ENCODE measurements around the gene EFHC1.

EFHC1 gene

DNA sequence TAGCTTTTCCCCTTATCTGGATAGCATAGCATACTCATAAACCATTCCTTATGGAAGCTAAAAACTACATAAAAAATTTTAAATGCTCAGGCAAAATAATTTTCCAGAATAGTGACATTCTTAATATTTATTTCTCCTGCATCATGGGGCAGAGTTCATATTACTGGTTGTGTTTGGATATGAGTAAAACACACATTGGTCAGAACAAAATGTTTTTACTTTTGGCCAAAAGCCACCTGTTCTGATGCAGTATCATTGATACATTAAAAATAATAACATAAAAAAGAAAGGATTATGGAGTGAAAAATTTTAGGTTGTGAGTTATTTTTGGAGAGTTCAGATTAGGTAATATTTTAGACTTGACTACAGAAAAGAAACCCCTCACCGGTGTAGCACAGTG lies 123.1 kb downstream of the EFHC1 start:
- no peak for DNase-seq

GRCh38 chr6:52543729-52544601 lies 123.8 kb downstream of the EFHC1 start:
- no peak for DNase-seq

DNA sequence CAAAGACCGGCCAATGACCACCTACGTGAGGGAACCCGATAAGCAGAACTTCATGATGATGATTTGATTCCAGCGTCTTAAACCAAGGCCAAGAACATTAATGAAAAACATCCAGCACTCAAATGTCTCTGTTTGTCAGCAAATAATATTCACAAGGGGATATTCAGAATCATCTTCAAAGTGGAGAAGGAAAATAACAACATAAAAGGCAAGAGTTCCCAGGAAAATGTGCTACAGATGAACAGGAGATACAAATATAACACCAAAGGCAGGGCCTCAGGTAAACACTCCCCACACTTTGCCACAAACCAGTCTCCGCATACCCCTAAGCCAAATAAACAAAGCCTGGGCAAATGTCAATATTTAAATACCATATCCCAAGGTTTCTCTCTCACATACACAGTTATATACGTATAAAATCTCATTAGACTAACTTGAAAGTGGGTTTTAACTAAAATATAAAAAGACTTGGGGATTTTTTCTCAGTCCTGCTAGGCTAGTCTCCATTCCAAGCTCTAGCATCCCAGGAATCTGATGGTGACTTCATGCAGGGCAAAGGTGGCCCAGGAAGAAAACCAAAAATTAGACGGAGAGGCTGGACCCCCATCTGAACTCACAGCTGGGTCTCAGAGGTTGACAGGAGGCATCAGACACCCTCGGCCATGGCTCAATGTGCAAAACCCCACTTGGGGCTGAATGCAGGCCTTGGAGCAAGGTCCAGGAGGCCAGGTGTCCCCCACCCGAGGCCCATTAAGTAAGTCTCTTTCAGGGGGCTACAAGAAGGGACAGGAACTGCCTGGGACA lies 124.7 kb downstream of the EFHC1 start:
- DNase-seq, result no peak

DNA sequence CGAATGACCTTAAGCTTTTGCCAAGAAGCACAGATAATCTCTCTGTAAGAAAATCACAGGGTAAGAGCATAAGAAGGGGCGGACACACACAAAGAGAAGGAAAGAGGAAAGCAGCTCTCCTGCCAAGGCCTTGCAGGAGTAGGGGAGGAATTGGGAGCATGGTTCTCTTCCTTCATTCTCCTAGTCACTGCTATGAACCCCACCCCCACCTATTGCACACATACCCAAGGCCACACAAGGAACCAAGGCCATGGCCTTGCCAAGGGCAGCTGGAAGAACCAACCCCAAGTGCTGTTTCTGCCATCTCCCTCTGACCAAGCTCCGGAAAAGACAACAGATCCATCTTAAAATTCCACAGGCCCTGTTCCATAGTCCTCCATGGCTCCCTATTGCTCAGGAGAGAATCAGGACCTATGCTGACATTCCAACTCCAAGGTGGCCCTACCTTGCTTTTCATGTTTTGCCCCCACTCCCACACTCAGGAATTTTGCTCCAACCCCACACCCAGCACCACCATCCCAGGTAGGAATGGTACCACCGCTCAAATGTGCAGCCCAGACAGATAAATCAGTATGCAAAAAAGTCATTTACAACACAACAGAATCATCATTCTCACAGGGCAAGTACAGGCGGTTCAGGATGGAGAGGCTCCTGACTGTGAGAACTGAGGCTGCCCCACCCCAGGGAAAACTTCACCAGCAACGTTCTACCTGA lies 125.4 kb downstream of the EFHC1 start:
- no peak for DNase-seq

- DNase-seq, result no peak
Measured at GRCh38 chr6:52546192-52546591, 126.0 kb downstream of the EFHC1 start.

DNA sequence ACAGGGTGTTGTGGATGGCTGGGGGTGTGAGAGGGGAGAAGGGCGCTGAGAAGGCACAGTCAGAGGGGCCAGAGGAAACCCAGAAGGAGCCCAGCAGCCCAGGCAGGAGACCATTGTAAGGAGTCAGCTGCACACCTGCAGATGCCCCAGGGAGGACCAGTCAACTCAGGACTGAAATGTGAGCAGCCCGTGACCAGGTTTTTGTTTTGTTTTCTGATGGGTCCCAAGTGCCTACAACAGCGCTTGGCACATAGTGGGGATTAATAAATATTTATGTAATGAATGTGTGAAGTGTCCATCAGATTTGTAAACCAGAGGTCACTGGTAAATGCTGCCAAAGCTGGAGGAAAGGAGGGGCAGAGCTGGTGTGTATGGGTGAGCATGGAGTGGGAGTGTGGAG lies 126.5 kb downstream of the EFHC1 start:
- no peak for DNase-seq

- DNase-seq, result no peak
Measured at GRCh38 chr6:52547647-52548352, 127.7 kb downstream of the EFHC1 start.

- DNase-seq, result no peak
Measured at GRCh38 chr6:52548353-52548713, 128.2 kb downstream of the EFHC1 start.

DNA sequence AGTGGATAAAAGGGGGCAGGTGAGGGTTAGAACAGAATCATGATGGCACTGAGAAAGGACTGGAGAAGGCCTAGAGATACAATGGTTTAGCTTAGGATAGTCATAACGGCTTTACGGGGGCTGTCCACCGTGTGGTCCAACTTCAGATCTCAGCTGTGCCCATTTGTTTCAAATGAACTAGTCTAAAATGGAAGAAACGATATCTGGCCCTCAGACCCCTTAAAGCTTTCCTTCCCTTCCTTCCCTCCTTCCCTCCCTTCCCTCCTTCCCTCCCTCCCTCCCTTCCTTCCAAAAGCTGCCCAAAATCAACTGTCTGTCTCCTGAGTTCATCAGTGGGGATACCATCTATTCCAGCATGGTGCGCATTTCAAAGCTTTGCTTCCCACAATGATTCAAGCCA lies 128.9 kb downstream of the EFHC1 start:
- no peak for DNase-seq

DNA sequence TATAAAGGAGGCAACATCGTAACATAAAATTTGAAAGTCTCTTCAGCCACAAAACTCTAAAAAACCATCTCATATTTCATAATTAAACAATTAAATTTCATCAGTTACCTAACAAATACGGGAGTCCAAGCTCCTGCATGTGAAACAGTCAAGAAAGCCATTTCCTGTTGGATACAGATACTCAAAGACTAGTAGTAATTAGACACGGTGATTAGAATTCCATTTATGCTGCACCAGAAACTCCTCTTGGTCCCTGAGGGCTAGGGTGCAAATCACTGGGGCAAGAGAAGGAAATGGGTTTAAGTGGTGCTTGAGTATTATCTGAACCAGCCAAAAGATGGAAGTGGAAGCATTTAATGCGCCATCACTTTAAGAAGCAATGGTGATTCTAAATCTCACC lies 129.3 kb downstream of the EFHC1 start:
- DNase-seq, result no peak

- DNase-seq, result no peak
Measured at GRCh38 chr6:52550014-52550575, 130.0 kb downstream of the EFHC1 start.

- DNase-seq, result no peak
Measured at GRCh38 chr6:52550870-52551269, 130.7 kb downstream of the EFHC1 start.

DNA sequence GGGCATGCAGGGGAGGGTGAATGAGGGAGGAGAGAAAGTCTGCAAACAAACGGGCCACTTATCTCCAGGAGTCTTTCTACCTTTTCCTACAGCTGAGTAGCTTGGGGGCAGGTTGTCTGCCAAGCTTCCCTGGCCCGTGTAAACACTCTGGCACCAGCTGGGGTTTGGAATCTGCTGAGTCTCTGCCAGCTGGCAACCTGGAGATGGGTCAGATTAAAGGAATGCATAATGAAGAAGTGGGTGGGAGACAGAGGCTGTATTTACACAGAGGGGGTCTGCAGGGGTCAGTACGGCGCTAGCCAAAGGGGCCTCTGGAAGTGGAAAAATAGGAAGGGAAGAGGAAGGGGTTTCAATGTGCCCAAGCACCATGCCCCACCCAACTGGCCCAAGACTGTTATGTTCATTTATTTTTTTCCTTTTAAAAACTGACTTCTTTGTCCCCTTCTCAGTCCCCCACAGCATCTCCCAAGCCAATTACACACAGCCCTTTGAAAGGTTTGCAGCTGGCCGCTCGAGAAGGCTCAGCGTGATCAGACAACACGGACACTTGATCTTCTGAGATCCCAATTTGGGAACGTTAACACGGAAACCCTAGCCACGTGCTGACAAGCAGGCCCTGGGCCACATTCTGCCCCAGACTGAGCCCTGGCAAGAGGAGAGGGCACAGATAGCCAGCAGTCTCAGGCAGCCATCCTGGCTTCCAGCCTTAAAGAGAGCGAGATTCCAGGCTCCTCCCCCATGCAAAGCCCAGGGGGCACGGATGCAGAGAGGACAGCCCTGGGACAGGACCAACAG lies 131.5 kb downstream of the EFHC1 start:
- no peak for DNase-seq

- no peak for DNase-seq
Measured at GRCh38 chr6:52552278-52552643, 132.1 kb downstream of the EFHC1 start.

- no peak for DNase-seq
Measured at GRCh38 chr6:52553158-52553557, 133.0 kb downstream of the EFHC1 start.

DNA sequence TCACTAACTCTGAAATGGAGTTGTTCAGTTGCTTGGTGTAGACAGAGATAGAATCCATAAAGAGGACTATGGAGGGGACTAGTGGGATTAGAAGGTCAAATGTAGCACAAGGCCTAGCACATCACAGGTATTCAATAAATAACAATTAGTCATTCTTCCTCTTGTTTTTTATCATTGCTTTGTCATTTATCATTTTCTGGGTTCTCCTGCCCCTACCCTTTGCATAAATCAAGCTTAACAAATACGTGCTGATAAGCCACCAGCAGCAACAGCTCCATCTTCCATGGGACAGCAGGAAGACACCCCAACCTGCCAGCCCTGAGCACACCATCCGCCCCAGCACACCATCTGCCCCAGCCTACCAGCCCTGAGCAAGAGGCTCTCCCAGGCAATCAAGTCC lies 133.6 kb downstream of the EFHC1 start:
- no peak for DNase-seq

GRCh38 chr6:52554684-52555280 lies 134.6 kb downstream of the EFHC1 start:
- no peak for DNase-seq

GRCh38 chr6:52555518-52556233 lies 135.5 kb downstream of the EFHC1 start:
- no peak for DNase-seq

DNA sequence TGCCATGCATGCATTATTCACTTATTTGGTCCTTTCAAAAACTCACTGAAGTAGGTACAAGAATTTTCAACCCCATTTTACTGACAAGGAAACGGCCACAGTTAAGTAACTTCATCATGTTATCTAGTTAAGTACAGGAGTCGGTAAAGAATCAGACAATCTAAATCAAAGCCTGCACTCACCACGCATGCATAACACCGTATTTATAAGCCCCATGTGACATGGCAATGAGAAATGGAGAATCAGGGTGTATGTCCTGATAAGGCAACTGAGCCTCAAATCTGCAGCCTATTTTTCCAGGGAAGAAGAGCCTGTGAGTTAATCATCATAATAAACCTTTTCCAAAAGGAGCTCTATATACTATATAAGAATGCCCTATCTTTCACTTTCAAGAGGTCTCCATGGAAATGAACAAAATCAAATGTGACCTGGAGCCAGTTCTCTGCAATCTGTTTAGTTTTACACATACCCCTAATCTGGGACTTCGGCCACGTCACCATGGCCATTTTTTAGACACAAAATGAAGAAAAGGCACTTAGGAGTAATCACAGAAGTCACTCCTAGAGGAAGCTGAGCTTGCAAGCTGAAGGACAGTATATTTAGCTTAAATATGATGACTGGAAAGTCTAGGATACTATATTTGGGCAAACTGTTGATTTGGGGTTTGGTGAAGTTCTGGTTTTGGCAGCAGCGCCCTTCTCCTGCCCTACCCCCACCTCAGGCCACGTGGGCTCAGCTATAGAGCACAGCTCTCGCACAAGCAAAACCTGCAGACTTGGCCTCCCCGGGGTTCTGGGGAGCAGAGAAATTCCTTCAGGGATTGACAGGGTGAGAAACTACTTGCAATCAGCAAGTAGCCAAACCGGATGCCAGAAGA lies 137.5 kb downstream of the EFHC1 start:
- no peak for DNase-seq
